SK-N-SH treated with all-trans-retinoic acid at 6 μM for 48 hours (cell line): ENCODE results near the gene CCDC186.

Source experiments
- ATAC-seq: fragments of 200-7000 bp; cut with Tn5 transposase; 3 replicates; pipeline ENCODE4 v1.9.1; 2020; ENCODE audit warnings: mild to moderate bottlenecking, moderate library complexity
- ARNTL ChIP-seq: fragments of 450-650 bp; formaldehyde crosslinking; IDR thresholded peaks from 2 replicates; pipeline ENCODE4 v1.5.0; 2020; ENCODE audit warnings: low read depth, mild to moderate bottlenecking, moderate library complexity, borderline replicate concordance
- BACH2 ChIP-seq: fragments of 250-450 bp; sonication (Bioruptor Pico); IDR thresholded peaks from 2 replicates; pipeline ENCODE4 v1.9.0; 2021; ENCODE audit warnings: mild to moderate bottlenecking, borderline replicate concordance
- CREB5 ChIP-seq: fragments of 250-450 bp; sonication (Bioruptor Pico); IDR thresholded peaks from 2 replicates; pipeline ENCODE4 v1.5.1; 2020; ENCODE audit warnings: low read depth, mild to moderate bottlenecking, moderate library complexity
- ESRRG ChIP-seq: fragments of 250-450 bp; sonication (Bioruptor Pico); IDR thresholded peaks from 2 replicates; pipeline ENCODE4 v1.6.1; 2021; ENCODE audit warnings: mild to moderate bottlenecking
- ISL1 ChIP-seq: fragments of 250-450 bp; sonication (Bioruptor Pico); IDR thresholded peaks from 2 replicates; pipeline ENCODE4 v2.1.2; 2022; ENCODE audit warnings: mild to moderate bottlenecking, moderate library complexity
- OSR1 ChIP-seq: fragments of 250-450 bp; sonication (Bioruptor Pico); IDR thresholded peaks from 2 replicates; pipeline ENCODE4 v1.8.0; 2022; ENCODE audit warnings: moderate library complexity, mild to moderate bottlenecking, inconsistent platforms
- POU6F1 ChIP-seq: fragments of 250-450 bp; sonication (Bioruptor Pico); IDR thresholded peaks from 2 replicates; pipeline ENCODE4 v1.8.0; 2021; ENCODE audit warnings: low read depth, mild to moderate bottlenecking, moderate library complexity, borderline replicate concordance
- PPARA ChIP-seq: fragments of 250-450 bp; sonication (Bioruptor Pico); IDR thresholded peaks from 2 replicates; pipeline ENCODE4 v1.5.0; 2020; ENCODE audit warnings: mild to moderate bottlenecking, borderline replicate concordance
- RARB ChIP-seq: fragments of 250-450 bp; sonication (Bioruptor Pico); IDR thresholded peaks from 2 replicates; pipeline ENCODE4 v1.8.0; 2021; ENCODE audit warnings: mild to moderate bottlenecking, moderate library complexity
- SNAI2 ChIP-seq: fragments of 250-450 bp; sonication (Bioruptor Pico); IDR thresholded peaks from 2 replicates; pipeline ENCODE4 v1.5.0; 2020; ENCODE audit warnings: mild to moderate bottlenecking, moderate library complexity
- TCF4 ChIP-seq: fragments of 250-450 bp; sonication (Bioruptor Pico); IDR thresholded peaks from 2 replicates; pipeline ENCODE4 v1.8.0; 2021; ENCODE audit warnings: mild to moderate bottlenecking, moderate library complexity, borderline replicate concordance
- TOX ChIP-seq: fragments of 250-450 bp; sonication (Bioruptor Pico); IDR thresholded peaks from 2 replicates; pipeline ENCODE4 v1.8.0; 2021; ENCODE audit warnings: mild to moderate bottlenecking, moderate library complexity, borderline replicate concordance
- ZC3H10 ChIP-seq: fragments of 250-450 bp; sonication (Bioruptor Pico); IDR thresholded peaks from 2 replicates; pipeline ENCODE4 v1.5.1; 2021; ENCODE audit warnings: mild to moderate bottlenecking, moderate library complexity
- ZFP30 ChIP-seq: fragments of 450-650 bp; formaldehyde crosslinking; IDR thresholded peaks from 2 replicates; pipeline ENCODE4 v1.5.0; 2022; ENCODE audit warnings: mild to moderate bottlenecking, moderate library complexity
- ZNF565 ChIP-seq: fragments of 450-650 bp; formaldehyde crosslinking; conservative IDR thresholded peaks from 2 replicates; pipeline ENCODE4 v1.5.0; 2020; ENCODE audit warnings: low read depth, mild to moderate bottlenecking, moderate library complexity
- ZNF8 ChIP-seq: fragments of 450-650 bp; formaldehyde crosslinking; IDR thresholded peaks from 2 replicates; pipeline ENCODE4 v1.5.0; 2020; ENCODE audit warnings: mild to moderate bottlenecking, moderate library complexity
- TF ChIP-seq, protein P1 (sequence below): fragments of 250-450 bp; sonication (Bioruptor Pico); IDR thresholded peaks from 2 replicates; pipeline ENCODE4 v1.5.1; 2021; ENCODE audit warnings: mild to moderate bottlenecking, moderate library complexity
- TF ChIP-seq, protein P2 (sequence below): fragments of 250-450 bp; sonication (Bioruptor Pico); IDR thresholded peaks from 2 replicates; pipeline ENCODE4 v1.5.0; 2020; ENCODE audit warnings: mild to moderate bottlenecking, moderate library complexity
- TF ChIP-seq, protein P3 (sequence below): fragments of 250-450 bp; sonication (Bioruptor Pico); IDR thresholded peaks from 2 replicates; pipeline ENCODE4 v1.8.0; 2020; ENCODE audit warnings: mild to moderate bottlenecking, moderate library complexity, borderline replicate concordance

Gene CCDC186

DNA sequence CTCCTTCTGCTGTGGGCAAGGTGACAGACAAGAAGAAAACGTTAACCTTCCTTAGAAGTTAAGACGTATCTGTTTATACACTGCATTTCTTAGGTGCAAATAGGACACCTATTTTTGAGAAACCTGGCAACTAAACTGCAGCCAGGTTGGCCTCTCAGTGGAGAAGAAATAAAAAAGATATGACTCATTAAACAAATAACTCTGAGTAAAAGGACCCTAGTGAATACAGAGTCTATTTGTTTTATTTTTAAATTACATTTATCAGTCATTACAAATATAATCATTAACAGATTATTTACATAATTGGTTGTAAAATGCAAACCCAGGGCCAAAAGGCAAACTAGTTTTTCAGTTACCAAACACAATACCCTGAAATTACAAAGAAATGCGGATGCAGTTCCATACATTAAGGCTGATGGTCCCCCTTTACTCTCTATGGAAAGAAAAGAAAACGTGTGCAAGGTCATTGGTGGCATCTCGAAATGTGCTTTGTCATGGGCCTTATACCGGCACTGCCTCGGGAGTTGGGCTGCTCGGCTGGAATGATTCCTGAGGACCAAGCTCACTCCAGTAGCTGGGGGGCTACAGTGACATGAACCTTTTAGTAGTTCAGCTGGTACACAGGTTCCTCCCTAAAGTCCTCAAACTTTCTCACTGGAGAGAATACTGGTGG lies 92.0 kb downstream of the CCDC186 start:
- TF ChIP-seq, protein P1, sequence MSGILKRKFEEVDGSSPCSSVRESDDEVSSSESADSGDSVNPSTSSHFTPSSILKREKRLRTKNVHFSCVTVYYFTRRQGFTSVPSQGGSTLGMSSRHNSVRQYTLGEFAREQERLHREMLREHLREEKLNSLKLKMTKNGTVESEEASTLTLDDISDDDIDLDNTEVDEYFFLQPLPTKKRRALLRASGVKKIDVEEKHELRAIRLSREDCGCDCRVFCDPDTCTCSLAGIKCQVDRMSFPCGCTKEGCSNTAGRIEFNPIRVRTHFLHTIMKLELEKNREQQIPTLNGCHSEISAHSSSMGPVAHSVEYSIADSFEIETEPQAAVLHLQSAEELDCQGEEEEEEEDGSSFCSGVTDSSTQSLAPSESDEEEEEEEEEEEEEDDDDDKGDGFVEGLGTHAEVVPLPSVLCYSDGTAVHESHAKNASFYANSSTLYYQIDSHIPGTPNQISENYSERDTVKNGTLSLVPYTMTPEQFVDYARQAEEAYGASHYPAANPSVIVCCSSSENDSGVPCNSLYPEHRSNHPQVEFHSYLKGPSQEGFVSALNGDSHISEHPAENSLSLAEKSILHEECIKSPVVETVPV (CRISPR knock-in tag), result no peak
- TF ChIP-seq ARNTL (CRISPR knock-in tag), result no peak
- TF ChIP-seq ZNF8 (CRISPR knock-in tag), result no peak
- TF ChIP-seq, protein P2, sequence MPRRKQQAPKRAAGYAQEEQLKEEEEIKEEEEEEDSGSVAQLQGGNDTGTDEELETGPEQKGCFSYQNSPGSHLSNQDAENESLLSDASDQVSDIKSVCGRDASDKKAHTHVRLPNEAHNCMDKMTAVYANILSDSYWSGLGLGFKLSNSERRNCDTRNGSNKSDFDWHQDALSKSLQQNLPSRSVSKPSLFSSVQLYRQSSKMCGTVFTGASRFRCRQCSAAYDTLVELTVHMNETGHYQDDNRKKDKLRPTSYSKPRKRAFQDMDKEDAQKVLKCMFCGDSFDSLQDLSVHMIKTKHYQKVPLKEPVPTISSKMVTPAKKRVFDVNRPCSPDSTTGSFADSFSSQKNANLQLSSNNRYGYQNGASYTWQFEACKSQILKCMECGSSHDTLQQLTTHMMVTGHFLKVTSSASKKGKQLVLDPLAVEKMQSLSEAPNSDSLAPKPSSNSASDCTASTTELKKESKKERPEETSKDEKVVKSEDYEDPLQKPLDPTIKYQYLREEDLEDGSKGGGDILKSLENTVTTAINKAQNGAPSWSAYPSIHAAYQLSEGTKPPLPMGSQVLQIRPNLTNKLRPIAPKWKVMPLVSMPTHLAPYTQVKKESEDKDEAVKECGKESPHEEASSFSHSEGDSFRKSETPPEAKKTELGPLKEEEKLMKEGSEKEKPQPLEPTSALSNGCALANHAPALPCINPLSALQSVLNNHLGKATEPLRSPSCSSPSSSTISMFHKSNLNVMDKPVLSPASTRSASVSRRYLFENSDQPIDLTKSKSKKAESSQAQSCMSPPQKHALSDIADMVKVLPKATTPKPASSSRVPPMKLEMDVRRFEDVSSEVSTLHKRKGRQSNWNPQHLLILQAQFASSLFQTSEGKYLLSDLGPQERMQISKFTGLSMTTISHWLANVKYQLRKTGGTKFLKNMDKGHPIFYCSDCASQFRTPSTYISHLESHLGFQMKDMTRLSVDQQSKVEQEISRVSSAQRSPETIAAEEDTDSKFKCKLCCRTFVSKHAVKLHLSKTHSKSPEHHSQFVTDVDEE (CRISPR knock-in tag), result no peak
- no peak for TF ChIP-seq ISL1 (CRISPR knock-in tag)
- TF ChIP-seq ZNF565, result no peak
- no peak for TF ChIP-seq ESRRG (CRISPR knock-in tag)
- TF ChIP-seq ZC3H10, result no peak
- no peak for ATAC-seq

DNA sequence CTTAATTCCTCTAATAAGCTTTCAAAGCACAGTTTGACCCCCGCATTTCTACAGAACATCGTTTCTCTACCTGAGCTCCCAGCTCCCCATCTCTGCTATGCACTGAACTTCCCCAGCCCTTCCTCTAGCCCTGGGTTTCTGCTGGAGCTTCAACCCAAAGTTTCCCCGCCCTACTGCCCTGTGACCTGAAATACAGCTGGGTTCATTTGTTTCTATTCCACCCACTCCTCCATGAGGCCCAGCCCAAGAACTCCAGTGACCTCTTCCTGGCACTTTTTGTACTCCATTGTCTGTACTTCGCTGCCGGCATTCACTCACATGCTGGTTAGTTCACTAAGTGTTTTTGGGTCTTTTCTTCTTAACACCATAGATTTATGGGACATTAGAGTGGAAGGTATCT lies 94.6 kb downstream of the CCDC186 start:
- TF ChIP-seq, protein P2 (CRISPR knock-in tag), result no peak
- TF ChIP-seq PPARA, result no peak
- TF ChIP-seq ZFP30 (CRISPR knock-in tag), result no peak
- no peak for TF ChIP-seq RARB (CRISPR knock-in tag)
- no peak for TF ChIP-seq BACH2 (CRISPR knock-in tag)
- no peak for TF ChIP-seq SNAI2 (CRISPR knock-in tag)
- TF ChIP-seq ZNF8 (CRISPR knock-in tag), result no peak
- no peak for TF ChIP-seq TCF4 (CRISPR knock-in tag)
- no peak for TF ChIP-seq TOX (CRISPR knock-in tag)
- TF ChIP-seq POU6F1 (CRISPR knock-in tag), result no peak
- TF ChIP-seq, protein P3, sequence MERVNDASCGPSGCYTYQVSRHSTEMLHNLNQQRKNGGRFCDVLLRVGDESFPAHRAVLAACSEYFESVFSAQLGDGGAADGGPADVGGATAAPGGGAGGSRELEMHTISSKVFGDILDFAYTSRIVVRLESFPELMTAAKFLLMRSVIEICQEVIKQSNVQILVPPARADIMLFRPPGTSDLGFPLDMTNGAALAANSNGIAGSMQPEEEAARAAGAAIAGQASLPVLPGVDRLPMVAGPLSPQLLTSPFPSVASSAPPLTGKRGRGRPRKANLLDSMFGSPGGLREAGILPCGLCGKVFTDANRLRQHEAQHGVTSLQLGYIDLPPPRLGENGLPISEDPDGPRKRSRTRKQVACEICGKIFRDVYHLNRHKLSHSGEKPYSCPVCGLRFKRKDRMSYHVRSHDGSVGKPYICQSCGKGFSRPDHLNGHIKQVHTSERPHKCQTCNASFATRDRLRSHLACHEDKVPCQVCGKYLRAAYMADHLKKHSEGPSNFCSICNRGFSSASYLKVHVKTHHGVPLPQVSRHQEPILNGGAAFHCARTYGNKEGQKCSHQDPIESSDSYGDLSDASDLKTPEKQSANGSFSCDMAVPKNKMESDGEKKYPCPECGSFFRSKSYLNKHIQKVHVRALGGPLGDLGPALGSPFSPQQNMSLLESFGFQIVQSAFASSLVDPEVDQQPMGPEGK (CRISPR knock-in tag), result no peak
- TF ChIP-seq OSR1 (CRISPR knock-in tag), result no peak
- ATAC-seq, result no peak

- TF ChIP-seq BACH2 (CRISPR knock-in tag) (no peak), ZNF8 (CRISPR knock-in tag) (no peak), POU6F1 (CRISPR knock-in tag) (no peak), SNAI2 (CRISPR knock-in tag) (no peak), ESRRG (CRISPR knock-in tag) (no peak), CREB5 (CRISPR knock-in tag) (no peak), ZNF565 (no peak)
- TF ChIP-seq, protein P1 (CRISPR knock-in tag), result no peak
- no peak for ATAC-seq
Observed at GRCh38 chr10:114078346-114078745, 95.7 kb downstream of the CCDC186 start.
